Activated effector memory CD4-positive, alpha-beta T cell treated with anti-CD3 and anti-CD28 coated beads, Interleukin-2, amount 50 U/mL, for 16 hours (primary cell): ENCODE data around the gene DIAPH2.

ENCODE experiments used
- DNase-seq: peaks from one replicate; pipeline ENCODE4 v3.0.0-alpha.2; 2020

DIAPH2 gene

GRCh38 chrX:97616883-97617530, 932.4 kb downstream of the DIAPH2 start:
- DNase-seq, result no peak

GRCh38 chrX:97619499-97619898, 934.9 kb downstream of the DIAPH2 start:
- no peak for DNase-seq

- DNase-seq, result no peak
Observed at GRCh38 chrX:97622111-97622510, 937.5 kb downstream of the DIAPH2 start.

- DNase-seq, result no peak
Observed at GRCh38 chrX:97628326-97628725, 943.7 kb downstream of the DIAPH2 start.

GRCh38 chrX:97628807-97629596, 944.4 kb downstream of the DIAPH2 start:
- no peak for DNase-seq

GRCh38 chrX:97629597-97629985, 944.9 kb downstream of the DIAPH2 start:
- DNase-seq, result no peak

- no peak for DNase-seq
Observed at GRCh38 chrX:97633798-97634197, 949.2 kb downstream of the DIAPH2 start.

- DNase-seq, result no peak
Observed at GRCh38 chrX:97636473-97637140, 952.0 kb downstream of the DIAPH2 start.

- no peak for DNase-seq
Observed at GRCh38 chrX:97637289-97637688, 952.6 kb downstream of the DIAPH2 start.

- DNase-seq, result no peak
Observed at GRCh38 chrX:97638621-97639020, 954.0 kb downstream of the DIAPH2 start.

GRCh38 chrX:97639526-97639925, 954.9 kb downstream of the DIAPH2 start:
- DNase-seq, result no peak
